Stimulated activated memory B cell treated with anti-CD40 and anti-IgM and Interleukin-4, amounts not matched to agents 10 μg/mL and 1 μg/mL and 100 μg/mL, for 72 hours (primary cell): ENCODE data around the gene TMEM240.
"Not testable (repeated sequence)": the region's sequence is repeated elsewhere in the genome, so short reads cannot be mapped to it uniquely, and the experiment has no call there.

Experiments used
- ATAC-seq: fragments of 150-1000 bp; cut with Tn5 transposase; 2 replicates; pipeline ENCODE4 v1.10.0; 2021
- H3K27ac Mint-ChIP-seq: one replicate; pipeline ENCODE4 v1.8.0; 2022; ENCODE audit warnings: mild to moderate bottlenecking, mixed read lengths
- H3K27me3 Mint-ChIP-seq: one replicate; pipeline ENCODE4 v1.8.0; 2022; ENCODE audit warnings: mixed read lengths
- H3K36me3 Mint-ChIP-seq: one replicate; pipeline ENCODE4 v1.8.0; 2022; ENCODE audit warnings: mixed read lengths
- H3K4me1 Mint-ChIP-seq: one replicate; pipeline ENCODE4 v1.8.0; 2022; ENCODE audit warnings: mixed read lengths
- H3K4me3 Mint-ChIP-seq: one replicate; pipeline ENCODE4 v1.8.0; 2022; ENCODE audit warnings: mild to moderate bottlenecking, moderate library complexity, mixed read lengths
- H3K9me3 Mint-ChIP-seq: one replicate; pipeline ENCODE4 v1.8.0; 2022; ENCODE audit warnings: mixed read lengths

Gene TMEM240

DNA sequence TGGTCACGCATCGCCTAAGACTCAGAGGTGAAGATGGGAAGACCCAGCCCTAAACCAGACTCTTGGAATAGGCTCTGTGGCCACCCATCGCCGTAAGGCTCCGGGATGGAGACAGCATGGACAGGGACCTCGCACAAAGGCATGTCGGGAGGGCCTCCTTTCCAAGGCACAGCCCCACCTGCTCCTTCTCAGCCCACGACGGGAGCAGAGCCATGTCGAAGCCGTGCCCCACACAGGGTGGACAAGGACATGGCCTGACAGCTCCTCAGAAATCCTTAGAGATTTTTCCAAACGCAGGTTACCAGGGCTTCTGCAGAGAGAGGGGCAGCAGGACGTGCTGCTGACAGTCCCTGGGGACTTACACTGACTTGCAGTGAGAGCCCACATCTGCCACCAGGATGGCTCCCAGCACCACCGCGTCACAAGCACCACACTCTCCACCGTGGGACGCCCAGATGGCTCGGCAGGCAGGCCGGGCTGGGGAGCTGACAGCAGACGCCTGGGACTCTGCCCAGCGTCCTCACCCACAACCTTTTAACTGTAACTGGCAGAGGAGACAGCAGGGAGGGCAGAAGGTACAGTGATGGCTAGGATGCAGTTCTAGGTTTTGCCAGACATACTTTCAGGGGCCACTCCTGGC, 22.3 kb upstream of the TMEM240 start:
- no peaks in the 10 kb centered on the region for H3K9me3 Mint-ChIP-seq
- peaks cover 35% of the 10 kb centered on the region for H3K36me3 Mint-ChIP-seq
- peaks cover 33% of the 10 kb centered on the region for H3K4me1 Mint-ChIP-seq
- H3K27me3 Mint-ChIP-seq, result no peaks in the 10 kb centered on the region
- no peak overlapping the region for H3K4me3 Mint-ChIP-seq
- H3K27ac Mint-ChIP-seq, result no peak overlapping the region
- no peak for ATAC-seq

DNA sequence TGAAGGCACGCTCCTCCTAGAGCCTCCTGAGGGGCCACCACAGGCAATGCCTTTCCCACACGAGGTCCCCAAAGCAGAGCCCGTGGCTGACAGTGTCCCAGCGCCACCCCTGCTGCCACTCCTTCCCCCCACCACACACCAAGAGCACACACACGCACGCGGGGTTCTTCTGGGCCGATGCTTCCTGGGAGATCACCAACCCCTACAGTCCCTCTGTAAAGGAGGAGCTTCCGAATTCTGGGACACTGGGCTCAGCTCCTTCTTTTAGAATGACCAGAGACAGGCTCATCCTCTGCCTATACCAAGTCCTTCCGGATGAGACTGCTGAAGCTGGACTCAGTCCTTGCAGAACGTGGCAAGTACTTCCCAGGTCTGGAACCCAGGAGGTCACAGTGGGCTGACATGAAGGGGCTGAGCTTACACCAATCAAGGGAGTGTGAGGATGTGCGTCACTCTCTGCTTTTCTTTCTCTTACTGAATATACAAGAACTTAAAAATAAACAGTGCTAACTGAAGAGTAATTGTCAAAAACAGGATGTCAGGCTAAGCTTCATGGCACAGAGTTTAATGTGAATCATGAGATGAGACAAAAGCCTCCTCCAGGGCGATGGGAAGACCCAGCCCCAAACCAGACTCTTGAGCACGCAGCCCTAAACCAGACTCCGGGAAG, 21.5 kb upstream of the TMEM240 start:
- Mint-ChIP-seq H3K4me1 (peaks cover 26% of the 10 kb centered on the region), H3K27me3 (no peaks in the 10 kb centered on the region), H3K4me3 (no peak overlapping the region), H3K9me3 (no peaks in the 10 kb centered on the region), H3K36me3 (peaks cover 30% of the 10 kb centered on the region), H3K27ac (no peak overlapping the region)
- no peak for ATAC-seq

- no peaks in the 10 kb centered on the region for H3K27me3 Mint-ChIP-seq
- no peak overlapping the region for H3K4me3 Mint-ChIP-seq
- peaks cover 22% of the 10 kb centered on the region for H3K4me1 Mint-ChIP-seq
- H3K27ac Mint-ChIP-seq, result no peak overlapping the region
- no peaks in the 10 kb centered on the region for H3K9me3 Mint-ChIP-seq
- H3K36me3 Mint-ChIP-seq, result peaks cover 29% of the 10 kb centered on the region
- ATAC-seq, result no peak
Observed at GRCh38 chr1:1560178-1560577, 19.8 kb upstream of the TMEM240 start.

- H3K36me3 Mint-ChIP-seq, result peaks cover 19% of the 10 kb centered on the region
- no peak overlapping the region for H3K27ac Mint-ChIP-seq
- ATAC-seq, result no peak
- H3K27me3 Mint-ChIP-seq, result no peaks in the 10 kb centered on the region
- no peak overlapping the region for H3K4me3 Mint-ChIP-seq
- H3K9me3 Mint-ChIP-seq, result no peaks in the 10 kb centered on the region
- H3K4me1 Mint-ChIP-seq, result peaks cover 24% of the 10 kb centered on the region
Observed at GRCh38 chr1:1559066-1559465, 18.6 kb upstream of the TMEM240 start.

- ATAC-seq, result no peak
- H3K27me3 Mint-ChIP-seq, result no peaks in the 10 kb centered on the region
- no peaks in the 10 kb centered on the region for H3K9me3 Mint-ChIP-seq
- no peak overlapping the region for H3K4me3 Mint-ChIP-seq
- H3K27ac Mint-ChIP-seq, result no peak overlapping the region
- peaks cover 24% of the 10 kb centered on the region for H3K4me1 Mint-ChIP-seq
- peaks cover 14% of the 10 kb centered on the region for H3K36me3 Mint-ChIP-seq
Observed at GRCh38 chr1:1558591-1558990, 18.2 kb upstream of the TMEM240 start.

DNA sequence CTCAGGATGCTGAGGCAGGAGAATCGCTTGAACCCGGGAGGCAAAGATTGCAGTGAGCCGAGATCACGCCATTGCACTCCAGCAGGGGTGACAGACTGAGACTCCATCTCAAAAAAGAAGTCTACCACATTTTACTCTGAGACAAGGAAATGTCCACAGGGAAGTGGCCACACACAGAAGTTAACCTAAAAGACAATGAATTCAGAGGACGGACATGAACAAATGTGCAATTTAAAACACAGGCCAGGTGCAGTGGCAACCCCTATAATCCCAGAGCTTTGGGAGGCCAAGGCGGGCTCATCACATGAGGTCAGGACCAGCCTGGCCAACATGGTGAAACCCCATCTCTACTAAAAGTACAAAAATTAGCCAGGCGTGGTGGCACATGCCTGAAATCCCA, 17.3 kb upstream of the TMEM240 start:
- H3K27me3 Mint-ChIP-seq, H3K9me3 Mint-ChIP-seq, ATAC-seq, H3K27ac Mint-ChIP-seq, H3K4me3 Mint-ChIP-seq: not testable (repeated sequence)
- H3K36me3 Mint-ChIP-seq, result peaks cover 12% of the 10 kb centered on the region
- peaks cover 24% of the 10 kb centered on the region for H3K4me1 Mint-ChIP-seq

GRCh38 chr1:1556961-1557360, 16.5 kb upstream of the TMEM240 start:
- not testable (repeated sequence) for H3K4me3 Mint-ChIP-seq

GRCh38 chr1:1556505-1556904, 16.1 kb upstream of the TMEM240 start:
- Mint-ChIP-seq H3K27me3 (no peaks in the 10 kb centered on the region), H3K9me3 (no peaks in the 10 kb centered on the region), H3K4me1 (peaks cover 18% of the 10 kb centered on the region), H3K4me3 (no peak overlapping the region), H3K36me3 (peaks cover 5% of the 10 kb centered on the region), H3K27ac (no peak overlapping the region)
- no peak for ATAC-seq

More at GRCh38 chr1:1556961-1557360, 16.5 kb upstream of the TMEM240 start:
- not testable (repeated sequence) for H3K36me3 Mint-ChIP-seq, ATAC-seq, H3K27me3 Mint-ChIP-seq, H3K9me3 Mint-ChIP-seq, H3K27ac Mint-ChIP-seq
- H3K4me1 Mint-ChIP-seq, result peaks cover 23% of the 10 kb centered on the region

DNA sequence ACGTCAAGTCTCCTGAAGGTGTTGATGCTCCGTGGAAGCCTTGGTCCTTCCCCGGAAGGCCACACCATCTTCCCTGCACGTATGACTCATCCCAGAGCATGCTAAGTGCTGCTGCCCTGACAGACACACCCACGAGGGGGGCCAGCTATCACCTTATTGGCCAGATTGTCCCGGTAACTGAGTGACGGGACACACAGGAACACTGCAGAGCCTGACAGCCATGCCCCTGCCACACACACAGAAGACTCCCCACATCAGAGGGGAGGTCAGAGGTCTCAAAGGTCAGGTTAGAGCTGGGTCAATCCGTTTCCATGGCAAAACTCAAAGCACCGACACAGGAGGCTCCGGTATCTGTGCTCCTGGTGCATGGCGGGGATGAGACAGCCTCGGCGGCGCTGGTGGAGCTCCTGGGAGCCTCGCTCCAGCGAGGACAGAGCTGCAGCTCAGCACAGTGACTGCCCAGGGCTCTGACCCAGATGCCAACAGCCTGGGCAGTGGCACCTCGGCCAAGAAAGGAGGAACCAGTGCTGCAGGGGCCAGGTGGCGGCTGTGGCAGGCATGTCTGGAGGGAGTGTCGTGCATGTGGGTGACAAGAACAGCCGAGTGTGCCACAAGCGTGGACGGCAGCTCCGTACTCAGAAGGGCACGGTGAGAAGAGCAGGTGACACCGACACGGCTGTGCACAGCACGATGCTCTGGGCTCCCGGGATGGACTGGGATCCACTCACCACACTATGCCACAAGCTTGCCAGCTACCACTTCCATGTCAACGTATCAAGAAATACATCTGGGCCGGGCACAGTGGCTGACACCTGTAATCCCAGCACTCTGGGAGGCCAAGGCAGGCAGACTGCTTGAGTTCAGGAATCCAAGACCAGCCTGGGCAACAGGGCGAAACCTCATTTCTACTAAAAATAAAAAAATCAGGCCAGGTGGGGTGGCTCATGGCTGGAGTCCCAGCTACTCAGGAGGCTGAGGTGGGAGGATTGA, 14.8 kb upstream of the TMEM240 start:
- H3K36me3 Mint-ChIP-seq, result no peaks in the 10 kb centered on the region
- H3K4me3 Mint-ChIP-seq, result no peak overlapping the region
- H3K27ac Mint-ChIP-seq, result no peak overlapping the region
- no peaks in the 10 kb centered on the region for H3K27me3 Mint-ChIP-seq
- no peaks in the 10 kb centered on the region for H3K9me3 Mint-ChIP-seq
- no peak for ATAC-seq
- H3K4me1 Mint-ChIP-seq, result peaks cover 17% of the 10 kb centered on the region

DNA sequence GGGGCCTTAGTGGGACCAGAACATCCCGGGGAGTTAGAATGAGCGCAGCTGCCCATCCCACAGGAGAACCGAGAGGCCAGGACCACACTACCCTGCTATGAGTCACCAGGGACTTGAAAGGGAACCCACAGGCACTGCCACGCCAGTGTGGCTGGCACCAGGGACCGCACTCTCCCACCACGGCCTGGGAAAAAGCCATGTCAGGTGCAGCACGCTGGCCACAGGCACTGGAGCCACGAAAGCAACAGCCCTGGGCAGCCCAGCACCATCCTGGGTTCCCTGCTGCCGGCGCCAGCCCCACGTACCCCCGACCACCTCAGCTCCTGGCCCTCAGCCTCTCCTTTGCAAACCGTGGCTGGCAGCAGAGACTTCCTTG, 14.1 kb upstream of the TMEM240 start:
- H3K27ac Mint-ChIP-seq, result no peak overlapping the region
- H3K4me3 Mint-ChIP-seq, result no peak overlapping the region
- H3K9me3 Mint-ChIP-seq, result no peaks in the 10 kb centered on the region
- ATAC-seq, result no peak
- H3K36me3 Mint-ChIP-seq, result no peaks in the 10 kb centered on the region
- peaks cover 17% of the 10 kb centered on the region for H3K4me1 Mint-ChIP-seq
- no peaks in the 10 kb centered on the region for H3K27me3 Mint-ChIP-seq

GRCh38 chr1:1553821-1554494, 13.5 kb upstream of the TMEM240 start:
- H3K27me3 Mint-ChIP-seq, result no peaks in the 10 kb centered on the region
- peaks cover 16% of the 10 kb centered on the region for H3K4me1 Mint-ChIP-seq
- ATAC-seq, result no peak
- H3K9me3 Mint-ChIP-seq, result no peaks in the 10 kb centered on the region
- no peaks in the 10 kb centered on the region for H3K36me3 Mint-ChIP-seq
- H3K4me3 Mint-ChIP-seq, result no peak overlapping the region
- H3K27ac Mint-ChIP-seq, result no peak overlapping the region

GRCh38 chr1:1552263-1552639, 11.8 kb upstream of the TMEM240 start:
- Mint-ChIP-seq H3K27ac (no peak overlapping the region), H3K27me3 (no peaks in the 10 kb centered on the region), H3K4me3 (no peak overlapping the region), H3K4me1 (peaks cover 5% of the 10 kb centered on the region), H3K9me3 (no peaks in the 10 kb centered on the region), H3K36me3 (no peaks in the 10 kb centered on the region)
- ATAC-seq, result no peak

DNA sequence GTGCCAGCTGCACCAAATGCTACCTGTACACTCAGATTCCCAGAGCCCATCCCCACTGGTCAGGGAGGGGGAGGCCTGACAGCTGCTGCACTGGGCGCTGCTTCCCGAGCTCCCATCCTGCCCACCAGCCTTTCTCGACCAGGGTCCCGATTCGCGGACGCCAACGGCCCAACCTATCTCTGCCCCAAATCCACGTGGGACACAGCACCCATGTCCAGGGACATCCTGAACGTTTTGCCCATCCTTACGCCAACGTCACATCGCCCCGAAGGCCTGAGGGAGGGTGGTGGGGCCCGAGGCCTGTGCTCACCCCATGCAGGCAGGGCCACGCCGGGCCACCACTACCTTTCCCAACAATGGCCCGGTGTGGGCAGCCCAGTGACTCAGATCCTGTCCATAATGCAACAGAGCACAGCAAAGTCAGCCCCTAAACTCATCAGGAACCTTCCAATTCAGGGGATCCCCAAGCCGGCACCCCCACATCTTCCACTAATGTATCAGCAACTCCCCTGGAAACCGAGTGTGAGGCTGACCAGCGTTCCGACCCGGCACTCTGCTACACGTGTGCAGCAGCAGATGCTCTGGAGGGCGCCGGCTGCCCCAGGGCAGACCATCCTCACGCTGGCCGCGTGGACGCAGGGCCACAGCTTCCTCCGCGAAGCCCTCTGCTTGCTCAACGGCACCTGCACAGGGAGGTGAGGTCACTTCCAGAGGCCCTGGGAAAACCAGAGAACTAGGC, 11.3 kb upstream of the TMEM240 start:
- ATAC-seq, result no peak
- H3K9me3 Mint-ChIP-seq, result no peaks in the 10 kb centered on the region
- no peak overlapping the region for H3K27ac Mint-ChIP-seq
- H3K27me3 Mint-ChIP-seq, result no peaks in the 10 kb centered on the region
- H3K4me3 Mint-ChIP-seq, result no peak overlapping the region
- H3K36me3 Mint-ChIP-seq, result no peaks in the 10 kb centered on the region
- peaks cover 5% of the 10 kb centered on the region for H3K4me1 Mint-ChIP-seq

GRCh38 chr1:1550591-1551432, 10.4 kb upstream of the TMEM240 start:
- Mint-ChIP-seq H3K9me3 (no peaks in the 10 kb centered on the region), H3K27me3 (no peaks in the 10 kb centered on the region), H3K4me3 (no peak overlapping the region), H3K27ac (no peak overlapping the region), H3K36me3 (no peaks in the 10 kb centered on the region), H3K4me1 (peaks cover 5% of the 10 kb centered on the region)
- ATAC-seq, result no peak
